ENCODE results near the gene AP1G2. TPM values are rescaled to one million over a fixed set of nuclear protein-coding genes. Genes with fewer than 3 reads are reported as not detected.
"Not testable (repeated sequence)": the region's sequence is repeated elsewhere in the genome, so short reads cannot be mapped to it uniquely, and the experiment has no call there.

The AP1G2 gene
- total and polyA plus RNA-seq, 2 donors: 55.0 to 313 TPM

GRCh38 chr14:23584527-23585203 lies 17.1 kb upstream of the AP1G2 start:
- 95% methylated on average over 25 of the region's 26 CpGs for WGBS
- H3K27me3 ChIP-seq (ENCODE audit: control insufficient read depth in 2 of 2, insufficient read depth in 1 of 2, low read length in 1 of 2): peaks cover 0 to 29% of the 10 kb centered on the region in 2 donors
- not testable (repeated sequence) for H3K36me3 ChIP-seq (ENCODE audit: control insufficient read depth in 2 of 2, insufficient read depth in 2 of 2, low read length in 1 of 2); H3K4me1 ChIP-seq (ENCODE audit: control insufficient read depth in 2 of 2, insufficient read depth in 2 of 2, low read length in 2 of 2); DNase-seq (ENCODE audit: low read depth in 6 of 9, low spot score in 9 of 9); H3K4me3 ChIP-seq (ENCODE audit: low read length in 2 of 2); H3K9me3 ChIP-seq (ENCODE audit: control insufficient read depth in 2 of 2, insufficient read depth in 1 of 2, low read length in 1 of 2); H3K27ac ChIP-seq (ENCODE audit: low read depth in 1 of 2, low read length in 1 of 2)

DNA sequence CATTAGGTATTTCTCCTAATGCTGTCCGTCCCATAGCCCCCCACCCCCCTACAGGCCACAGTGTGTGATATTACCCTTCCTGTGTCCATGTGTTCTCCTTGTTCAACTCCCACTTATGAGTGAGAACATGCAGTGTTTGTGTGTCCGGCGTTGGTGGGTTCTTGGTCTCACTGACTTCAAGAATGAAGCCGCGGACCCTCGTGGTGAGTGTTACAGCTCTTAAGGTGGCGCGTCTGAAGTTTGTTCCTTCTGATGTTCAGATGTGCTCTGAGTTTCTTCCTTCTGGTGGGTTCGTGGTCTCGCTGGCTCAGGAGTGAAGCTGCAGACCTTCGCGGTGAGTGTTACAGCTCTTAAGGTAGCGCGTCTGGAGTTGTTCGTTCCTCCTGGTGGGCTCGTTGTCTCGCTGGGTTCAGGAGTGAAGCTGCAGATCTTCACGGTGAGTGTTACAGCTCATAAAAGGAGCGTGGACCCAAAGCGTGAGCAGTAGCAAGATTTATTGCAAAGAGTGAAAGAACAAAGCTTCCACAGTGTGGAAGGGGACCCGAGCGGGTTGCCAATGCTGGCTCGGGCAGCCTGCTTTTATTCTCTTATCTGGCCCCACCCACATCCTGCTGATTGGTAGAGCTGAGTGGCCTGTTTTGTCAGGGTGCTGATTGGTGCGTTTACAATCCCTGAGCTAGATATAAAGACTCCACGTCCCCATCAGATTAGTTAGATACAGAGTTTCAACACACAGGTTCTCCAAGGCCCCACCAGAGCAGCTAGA lies 16.4 kb upstream of the AP1G2 start:
- H3K4me3 ChIP-seq (ENCODE audit: low read length in 2 of 2); H3K36me3 ChIP-seq (ENCODE audit: control insufficient read depth in 2 of 2, insufficient read depth in 2 of 2, low read length in 1 of 2); H3K4me1 ChIP-seq (ENCODE audit: control insufficient read depth in 2 of 2, insufficient read depth in 2 of 2, low read length in 2 of 2); H3K9me3 ChIP-seq (ENCODE audit: control insufficient read depth in 2 of 2, insufficient read depth in 1 of 2, low read length in 1 of 2); DNase-seq (ENCODE audit: low read depth in 6 of 9, low spot score in 9 of 9); H3K27ac ChIP-seq (ENCODE audit: low read depth in 1 of 2, low read length in 1 of 2): not testable (repeated sequence)
- peaks cover 4 to 34% of the 10 kb centered on the region in 2 donors for H3K27me3 ChIP-seq (ENCODE audit: control insufficient read depth in 2 of 2, insufficient read depth in 1 of 2, low read length in 1 of 2)
- WGBS: 75% methylated on average over 25 of the region's 25 CpGs

DNA sequence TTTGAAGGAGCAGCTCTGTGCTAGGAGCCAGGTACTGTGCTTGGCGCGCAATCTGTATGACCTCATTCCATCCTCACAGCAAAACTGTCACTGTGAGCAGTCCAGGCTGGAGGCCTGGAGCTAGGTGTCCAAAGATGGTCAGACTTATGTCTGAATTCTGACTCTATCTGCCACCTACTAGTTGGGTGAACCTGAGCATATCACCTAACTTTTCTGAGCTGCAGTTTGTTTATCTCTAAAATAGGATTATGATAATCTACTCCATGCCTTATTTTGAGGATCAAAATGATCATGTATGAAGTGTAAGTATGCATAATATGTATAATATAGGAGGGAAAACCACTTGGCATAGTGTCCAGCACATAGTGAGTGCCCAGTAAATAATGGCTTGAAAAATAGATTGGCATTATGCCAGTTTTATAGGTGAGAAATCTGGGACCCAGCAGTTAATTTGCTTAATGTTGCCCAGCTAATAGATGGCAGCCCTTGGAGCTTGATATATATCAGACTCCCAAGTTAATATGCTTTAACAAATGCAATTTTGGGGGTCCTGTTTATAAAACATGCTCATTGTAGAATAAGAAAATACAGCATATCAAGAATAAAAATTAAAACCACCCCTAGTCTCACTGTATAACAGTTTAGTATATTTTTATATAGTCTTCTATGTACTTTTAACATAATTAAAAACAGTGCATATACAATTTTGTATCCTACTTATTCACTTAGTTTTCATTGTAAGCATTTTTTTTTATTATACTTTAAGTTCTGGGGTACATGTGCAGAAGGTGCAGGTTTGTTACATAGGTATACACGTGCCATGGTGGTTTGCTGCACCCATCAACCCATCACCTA lies 15.5 kb upstream of the AP1G2 start:
- WGBS: 93% methylated on average over 3 of the region's 3 CpGs
- DNase-seq (ENCODE audit: low read depth in 6 of 9, low spot score in 9 of 9): no peak
- no peaks in the 10 kb centered on the region for H3K9me3 ChIP-seq (ENCODE audit: control insufficient read depth in 2 of 2, insufficient read depth in 1 of 2, low read length in 1 of 2)
- no peaks in the 10 kb centered on the region for H3K36me3 ChIP-seq (ENCODE audit: control insufficient read depth in 2 of 2, insufficient read depth in 2 of 2, low read length in 1 of 2)
- H3K4me3 ChIP-seq (ENCODE audit: low read length in 2 of 2): no peak overlapping the region
- peaks cover 11 to 41% of the 10 kb centered on the region in 2 donors for H3K27me3 ChIP-seq (ENCODE audit: control insufficient read depth in 2 of 2, insufficient read depth in 1 of 2, low read length in 1 of 2)
- no peaks in the 10 kb centered on the region for H3K4me1 ChIP-seq (ENCODE audit: control insufficient read depth in 2 of 2, insufficient read depth in 2 of 2, low read length in 2 of 2)
- no peak overlapping the region for H3K27ac ChIP-seq (ENCODE audit: low read depth in 1 of 2, low read length in 1 of 2)

DNA sequence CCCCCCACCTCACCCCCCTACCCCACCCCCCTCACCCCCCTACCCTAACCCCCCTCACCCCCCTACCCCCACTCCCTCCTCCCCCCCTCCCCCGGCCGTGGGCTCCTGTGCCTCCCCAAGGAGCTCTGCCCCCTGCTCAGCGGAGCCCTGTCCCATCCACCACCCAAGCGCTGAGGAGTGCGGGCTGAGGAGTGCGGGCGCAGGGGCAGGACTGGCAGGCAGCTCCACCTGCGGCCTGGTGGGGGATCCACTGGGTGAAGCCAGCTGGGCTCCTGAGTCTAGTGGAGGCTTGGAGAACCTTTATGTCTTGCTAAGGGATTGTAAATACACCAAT lies 13.3 kb upstream of the AP1G2 start:
- no peak overlapping the region for H3K27ac ChIP-seq (ENCODE audit: low read depth in 1 of 2, low read length in 1 of 2)
- no peaks in the 10 kb centered on the region for H3K9me3 ChIP-seq (ENCODE audit: control insufficient read depth in 2 of 2, insufficient read depth in 1 of 2, low read length in 1 of 2)
- WGBS: over 99% methylated on average over 6 of the region's 8 CpGs
- DNase-seq (ENCODE audit: low read depth in 6 of 9, low spot score in 9 of 9): no peak
- no peaks in the 10 kb centered on the region for H3K36me3 ChIP-seq (ENCODE audit: control insufficient read depth in 2 of 2, insufficient read depth in 2 of 2, low read length in 1 of 2)
- peaks cover 32 to 63% of the 10 kb centered on the region in 2 donors for H3K27me3 ChIP-seq (ENCODE audit: control insufficient read depth in 2 of 2, insufficient read depth in 1 of 2, low read length in 1 of 2)
- no peak overlapping the region for H3K4me3 ChIP-seq (ENCODE audit: low read length in 2 of 2)
- H3K4me1 ChIP-seq (ENCODE audit: control insufficient read depth in 2 of 2, insufficient read depth in 2 of 2, low read length in 2 of 2): no peaks in the 10 kb centered on the region

DNA sequence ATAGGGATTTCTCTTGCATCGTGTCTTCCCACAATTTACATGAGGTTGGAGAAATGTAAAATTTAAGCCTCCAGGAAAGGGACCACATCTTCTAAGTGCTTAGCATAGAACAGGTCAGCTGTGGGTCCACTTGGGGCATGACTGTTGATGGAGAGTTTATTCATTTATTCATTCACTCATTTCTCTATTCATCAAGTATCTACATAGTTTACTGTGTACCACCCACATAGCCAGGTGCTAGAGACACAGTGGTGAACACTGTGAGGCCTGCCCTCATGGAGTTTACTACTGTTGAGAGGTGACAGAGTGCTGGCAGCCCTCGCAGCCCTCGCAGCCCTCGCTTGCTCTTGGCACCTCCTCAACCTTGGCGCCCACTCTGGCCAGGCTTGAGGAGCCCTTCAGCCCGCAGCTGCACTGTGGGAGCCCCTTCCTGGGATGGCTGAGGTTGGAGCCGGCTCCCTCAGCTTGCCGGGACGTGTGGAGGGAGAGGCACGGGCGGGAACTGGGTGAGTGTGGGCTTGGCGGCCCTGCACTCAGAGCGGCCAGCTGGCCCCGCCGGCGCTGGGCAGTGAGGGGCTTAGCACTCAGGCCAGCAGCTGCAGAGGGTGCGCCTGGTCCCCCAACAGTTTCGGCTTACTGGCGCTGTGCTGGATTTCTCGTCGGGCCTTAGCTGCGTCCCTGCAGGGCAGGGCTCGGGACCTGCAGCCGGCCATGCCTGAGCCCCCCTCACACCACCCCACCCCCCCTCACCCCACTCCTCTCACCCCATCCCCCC lies 12.7 kb upstream of the AP1G2 start:
- Histone ChIP-seq H3K27ac (ENCODE audit: low read depth in 1 of 2, low read length in 1 of 2) (no peak overlapping the region), H3K4me1 (ENCODE audit: control insufficient read depth in 2 of 2, insufficient read depth in 2 of 2, low read length in 2 of 2) (no peaks in the 10 kb centered on the region), H3K36me3 (ENCODE audit: control insufficient read depth in 2 of 2, insufficient read depth in 2 of 2, low read length in 1 of 2) (no peaks in the 10 kb centered on the region), H3K27me3 (ENCODE audit: control insufficient read depth in 2 of 2, insufficient read depth in 1 of 2, low read length in 1 of 2) (peaks cover 38 to 69% of the 10 kb centered on the region in 2 donors), H3K9me3 (ENCODE audit: control insufficient read depth in 2 of 2, insufficient read depth in 1 of 2, low read length in 1 of 2) (no peaks in the 10 kb centered on the region), H3K4me3 (ENCODE audit: low read length in 2 of 2) (no peak overlapping the region)
- 95% methylated on average over 24 of the region's 24 CpGs for WGBS
- DNase-seq (ENCODE audit: low read depth in 6 of 9, low spot score in 9 of 9): no peak

GRCh38 chr14:23579739-23580138 lies 12.1 kb upstream of the AP1G2 start:
- DNase-seq (ENCODE audit: low read depth in 6 of 9, low spot score in 9 of 9): no peak

DNA sequence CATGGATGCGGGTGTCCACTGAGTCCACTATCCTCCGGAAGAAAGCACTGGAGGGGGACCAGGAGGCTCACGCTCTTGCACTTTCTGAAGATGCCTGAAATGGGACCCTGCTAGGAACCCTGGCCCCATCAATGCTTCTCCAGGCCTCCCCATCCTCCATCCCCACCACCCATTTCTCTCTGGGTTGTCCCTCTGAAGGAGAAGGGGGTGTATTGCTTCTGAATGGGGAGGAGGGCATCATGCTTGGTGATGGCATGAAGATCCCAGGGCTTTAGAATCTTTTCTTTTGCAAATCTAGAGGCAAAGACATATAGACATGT lies 11.7 kb upstream of the AP1G2 start:
- H3K4me3 ChIP-seq (ENCODE audit: low read length in 2 of 2): no peak overlapping the region
- no peak for DNase-seq (ENCODE audit: low read depth in 6 of 9, low spot score in 9 of 9)
- H3K36me3 ChIP-seq (ENCODE audit: control insufficient read depth in 2 of 2, insufficient read depth in 2 of 2, low read length in 1 of 2): no peaks in the 10 kb centered on the region
- peaks cover 46 to 80% of the 10 kb centered on the region in 2 donors for H3K27me3 ChIP-seq (ENCODE audit: control insufficient read depth in 2 of 2, insufficient read depth in 1 of 2, low read length in 1 of 2)
- H3K4me1 ChIP-seq (ENCODE audit: control insufficient read depth in 2 of 2, insufficient read depth in 2 of 2, low read length in 2 of 2): no peaks in the 10 kb centered on the region
- no peak overlapping the region for H3K27ac ChIP-seq (ENCODE audit: low read depth in 1 of 2, low read length in 1 of 2)
- no peaks in the 10 kb centered on the region for H3K9me3 ChIP-seq (ENCODE audit: control insufficient read depth in 2 of 2, insufficient read depth in 1 of 2, low read length in 1 of 2)
- 93% methylated on average over 3 of the region's 3 CpGs for WGBS

More at GRCh38 chr14:23579739-23580138, 12.1 kb upstream of the AP1G2 start:
- H3K9me3 ChIP-seq (ENCODE audit: control insufficient read depth in 2 of 2, insufficient read depth in 1 of 2, low read length in 1 of 2): no peaks in the 10 kb centered on the region
- no peak overlapping the region for H3K4me3 ChIP-seq (ENCODE audit: low read length in 2 of 2)
- peaks cover 42 to 75% of the 10 kb centered on the region in 2 donors for H3K27me3 ChIP-seq (ENCODE audit: control insufficient read depth in 2 of 2, insufficient read depth in 1 of 2, low read length in 1 of 2)
- H3K27ac ChIP-seq (ENCODE audit: low read depth in 1 of 2, low read length in 1 of 2): no peak overlapping the region
- H3K36me3 ChIP-seq (ENCODE audit: control insufficient read depth in 2 of 2, insufficient read depth in 2 of 2, low read length in 1 of 2): no peaks in the 10 kb centered on the region
- no peaks in the 10 kb centered on the region for H3K4me1 ChIP-seq (ENCODE audit: control insufficient read depth in 2 of 2, insufficient read depth in 2 of 2, low read length in 2 of 2)

GRCh38 chr14:23578560-23579310 lies 11.1 kb upstream of the AP1G2 start, which contains the start of gene JPH4:
JPH4 (minus strand) TSS chr14:23578790; CDS start chr14:23577453, 1,337 bp downstream.
- Histone ChIP-seq H3K36me3 (ENCODE audit: control insufficient read depth in 2 of 2, insufficient read depth in 2 of 2, low read length in 1 of 2) (no peaks in the 10 kb centered on the region), H3K4me1 (ENCODE audit: control insufficient read depth in 2 of 2, insufficient read depth in 2 of 2, low read length in 2 of 2) (no peaks in the 10 kb centered on the region), H3K9me3 (ENCODE audit: control insufficient read depth in 2 of 2, insufficient read depth in 1 of 2, low read length in 1 of 2) (no peaks in the 10 kb centered on the region), H3K4me3 (ENCODE audit: low read length in 2 of 2) (no peak within 1 kb of the TSS), H3K27ac (ENCODE audit: low read depth in 1 of 2, low read length in 1 of 2) (no peak within 1 kb of the TSS), H3K27me3 (ENCODE audit: control insufficient read depth in 2 of 2, insufficient read depth in 1 of 2, low read length in 1 of 2) (peaks cover 51 to 85% of the 10 kb centered on the region in 2 donors)
- no peak for DNase-seq (ENCODE audit: low read depth in 6 of 9, low spot score in 9 of 9)
- WGBS: 37% methylated on average over 18 of the region's 18 CpGs
